ENCODE results near the gene RDH14. TPM values are rescaled to one million over a fixed set of nuclear protein-coding genes. Genes with fewer than 3 reads are reported as not detected.

RDH14 gene
- total and polyA plus RNA-seq, 2 experiments from 2014 or later: 38.1 to 40.6 TPM

GRCh38 chr2:18605115-18605514 is 44.7 kb upstream of the RDH14 start:
- Mint-ChIP-seq H3K4me3 (no peak overlapping the region), H3K27me3 (ENCODE audit: insufficient read depth, low read depth, poor library complexity) (no peaks in the 10 kb centered on the region), H3K36me3 (ENCODE audit: low read depth) (no peaks in the 10 kb centered on the region), H3K27ac (no peak overlapping the region), H3K4me1 (peaks cover 5% of the 10 kb centered on the region; the same call in 1 of the 3 replicates), H3K9me3 (no peaks in the 10 kb centered on the region)
- Histone ChIP-seq H3K4me3 (no peak overlapping the region), H3K36me3 (ENCODE audit: insufficient read depth) (no peaks in the 10 kb centered on the region), H3K27me3 (ENCODE audit: insufficient read depth) (no peaks in the 10 kb centered on the region), H4K20me1 (replicated peaks; ENCODE audit: insufficient read depth) (no peaks in the 10 kb centered on the region; the same call in 1 of the 2 replicates), H2AFZ (no peak overlapping the region), H3K9me2 (ENCODE audit: insufficient read depth) (peaks cover under 1% of the 10 kb centered on the region; the same call in 1 of the 2 replicates), H3F3A (replicated peaks; ENCODE audit: low read depth) (no peaks in the 10 kb centered on the region), H3K4me1 (ENCODE audit: insufficient read depth) (no peaks in the 10 kb centered on the region; the same call in 1 of the 2 replicates), H3K4me2 (no peak overlapping the region), H3K27ac (ENCODE audit: low read depth) (no peak overlapping the region), H3K79me2 (replicated peaks; ENCODE audit: insufficient read depth) (no peaks in the 10 kb centered on the region)
- no peak for TF ChIP-seq ZNF462 (CRISPR knock-in tag; IDR thresholded peaks at IDR 0.05)
- no peak for TF ChIP-seq JUNB (IDR thresholded peaks at IDR 0.05; ENCODE audit: unreplicated experiment)
- TF ChIP-seq ETS1 (IDR thresholded peaks at IDR 0.05): no peak
- TF ChIP-seq REST (IDR thresholded peaks at IDR 0.05; ENCODE audit: unreplicated experiment): no peak
- no peak for DNase-seq (ENCODE audit: low spot score)
- ATAC-seq: no peak
